GM12878 (cell line): ENCODE data around the gene TXLNB. TPM values are rescaled to one million over a fixed set of nuclear protein-coding genes. Genes with fewer than 3 reads are reported as not detected.

Experiments
- DPF2 ChIP-seq: fragments of 450-650 bp; IDR thresholded peaks from 2 replicates; pipeline ENCODE4 v1.6.1; 2017; ENCODE audit warnings: mild to moderate bottlenecking
- FOXM1 ChIP-seq: IDR thresholded peaks from 2 replicates; pipeline ENCODE4 v1.6.1; 2012; ENCODE audit warnings: low read depth, mild to moderate bottlenecking, inconsistent platforms, low read length, moderate library complexity
- IKZF2 ChIP-seq, 2 experiments: fragments of 450-650 bp; IDR thresholded peaks; 2 replicates each; pipeline ENCODE4 v1.6.1; 2017; ENCODE audit warnings: mild to moderate bottlenecking in 2 of 2, moderate library complexity in 2 of 2
- IRF4 ChIP-seq: IDR thresholded peaks from 2 replicates; pipeline ENCODE4 v1.6.1; 2011; ENCODE audit warnings: low read depth, low read length
- MYC ChIP-seq: IDR thresholded peaks from 2 replicates; pipeline ENCODE4 v1.6.1; 2011; ENCODE audit warnings: mild to moderate bottlenecking, low read length, moderate library complexity, inconsistent platforms; ENCODE audit not compliant: insufficient read depth, insufficient replicate concordance, insufficient read length, severe bottlenecking
- NR2C1 ChIP-seq: fragments of 450-650 bp; IDR thresholded peaks from 2 replicates; pipeline ENCODE4 v1.6.1; 2017; ENCODE audit warnings: antibody characterized with exemption, mild to moderate bottlenecking, moderate library complexity
- ZNF274 ChIP-seq: IDR thresholded peaks from one replicate; pipeline ENCODE4 v1.8.0; 2011; ENCODE audit not compliant: insufficient read length, insufficient read depth
- polyA plus RNA-seq, 11 experiments: library from polyadenylated mRNA; depleted of rRNA in 4 of 11; unstranded in 6 of 11; stranded (reverse) in 5 of 11; fragments of >200 nt; fragmentation: Nextera tagmentation in 4 of 11; fragmentation: Illumina TruSeq in 1 of 11; extraction: Ambion mirVana in 4 of 11; extraction: Trizol in 1 of 11; gene quantifications; 1 replicate in 1 of 11; 2 replicates in 10 of 11; pipeline versions ENCODE4 v1.2.1 to v1.2.3, GENCODE V29; 2011 to 2016; ENCODE audit warnings: inconsistent platforms in 2 of 11, missing spikeins in 2 of 11, low read depth in 1 of 11
- total RNA-seq, 4 experiments: library from RNA; depleted of rRNA in 3 of 4; stranded (reverse); fragments of >200 nt in 3 of 4; fragmentation: Illumina TruSeq in 1 of 4; extraction: Trizol in 1 of 4; gene quantifications; 2 replicates each; pipeline versions ENCODE4 v1.2.1 to v1.2.3, GENCODE V29; 2013 to 2021
- TF ChIP-seq, protein P1 (sequence below): fragments of 450-650 bp; IDR thresholded peaks from 2 replicates; pipeline ENCODE4 v1.6.1; 2018; ENCODE audit warnings: mild to moderate bottlenecking, low read depth, moderate library complexity; ENCODE audit not compliant: partially characterized antibody
- TF ChIP-seq, protein P2 (sequence below): IDR thresholded peaks from 2 replicates; pipeline ENCODE4 v1.6.1; 2011; ENCODE audit warnings: mild to moderate bottlenecking, low read depth, low read length, moderate library complexity; ENCODE audit not compliant: insufficient replicate concordance
- TF ChIP-seq, protein P3 (sequence below): fragments of 450-650 bp; formaldehyde crosslinking; IDR thresholded peaks from 2 replicates; pipeline ENCODE4 v1.4.0; 2022; ENCODE audit warnings: mild to moderate bottlenecking, moderate library complexity
- TF ChIP-seq, protein P4 (sequence below): fragments of 450-650 bp; IDR thresholded peaks from 2 replicates; pipeline ENCODE4 v1.6.1; 2017; ENCODE audit warnings: borderline replicate concordance
- TF ChIP-seq, protein P5 (sequence below): fragments of 450-650 bp; IDR thresholded peaks from 2 replicates; pipeline ENCODE4 v1.6.1; 2016; ENCODE audit warnings: mild to moderate bottlenecking

TXLNB gene
- total and polyA plus RNA-seq, 10 of the 15 experiments (the other 5 are each of a cell fraction or from before 2014, with no cell fraction given), result 0.07 to 1.3 (median 0.22) TPM; not detected in 1

DNA sequence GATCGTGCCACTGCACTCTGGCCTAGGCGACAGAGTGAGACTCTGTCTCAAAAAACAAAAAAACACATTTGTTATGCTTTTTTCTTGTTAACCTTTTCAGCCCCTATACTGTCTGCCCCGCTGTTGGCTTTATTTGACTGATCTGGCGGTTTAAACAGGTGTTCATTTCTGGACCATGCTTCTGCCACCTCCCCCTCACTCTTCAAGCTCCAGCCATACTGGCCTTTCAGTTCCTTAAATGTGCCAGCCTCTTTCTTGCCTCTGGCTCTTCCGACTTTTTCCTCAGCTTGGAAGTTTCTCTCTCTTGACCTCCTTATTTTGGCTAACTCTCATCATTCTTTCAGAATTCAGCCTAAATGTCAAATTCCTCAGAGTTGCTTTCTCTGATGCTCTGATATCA, 35.2 kb upstream of the TXLNB start (continued):
- TF ChIP-seq, protein P1, sequence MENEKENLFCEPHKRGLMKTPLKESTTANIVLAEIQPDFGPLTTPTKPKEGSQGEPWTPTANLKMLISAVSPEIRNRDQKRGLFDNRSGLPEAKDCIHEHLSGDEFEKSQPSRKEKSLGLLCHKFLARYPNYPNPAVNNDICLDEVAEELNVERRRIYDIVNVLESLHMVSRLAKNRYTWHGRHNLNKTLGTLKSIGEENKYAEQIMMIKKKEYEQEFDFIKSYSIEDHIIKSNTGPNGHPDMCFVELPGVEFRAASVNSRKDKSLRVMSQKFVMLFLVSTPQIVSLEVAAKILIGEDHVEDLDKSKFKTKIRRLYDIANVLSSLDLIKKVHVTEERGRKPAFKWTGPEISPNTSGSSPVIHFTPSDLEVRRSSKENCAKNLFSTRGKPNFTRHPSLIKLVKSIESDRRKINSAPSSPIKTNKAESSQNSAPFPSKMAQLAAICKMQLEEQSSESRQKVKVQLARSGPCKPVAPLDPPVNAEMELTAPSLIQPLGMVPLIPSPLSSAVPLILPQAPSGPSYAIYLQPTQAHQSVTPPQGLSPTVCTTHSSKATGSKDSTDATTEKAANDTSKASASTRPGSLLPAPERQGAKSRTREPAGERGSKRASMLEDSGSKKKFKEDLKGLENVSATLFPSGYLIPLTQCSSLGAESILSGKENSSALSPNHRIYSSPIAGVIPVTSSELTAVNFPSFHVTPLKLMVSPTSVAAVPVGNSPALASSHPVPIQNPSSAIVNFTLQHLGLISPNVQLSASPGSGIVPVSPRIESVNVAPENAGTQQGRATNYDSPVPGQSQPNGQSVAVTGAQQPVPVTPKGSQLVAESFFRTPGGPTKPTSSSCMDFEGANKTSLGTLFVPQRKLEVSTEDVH, result no peak
- TF ChIP-seq IRF4 (peak; percentile 69; the same call in 1 of the 2 replicates), IKZF2 (IDR thresholded peaks at IDR 0.05) (peak; percentile 96 to 97), DPF2 (peak; percentile 98), MYC (no peak), NR2C1 (no peak), ZNF274 (no peak), FOXM1 (0 out of 2 replicates have a peak, but pooled peaks have one; percentile 31)
- TF ChIP-seq, protein P2, sequence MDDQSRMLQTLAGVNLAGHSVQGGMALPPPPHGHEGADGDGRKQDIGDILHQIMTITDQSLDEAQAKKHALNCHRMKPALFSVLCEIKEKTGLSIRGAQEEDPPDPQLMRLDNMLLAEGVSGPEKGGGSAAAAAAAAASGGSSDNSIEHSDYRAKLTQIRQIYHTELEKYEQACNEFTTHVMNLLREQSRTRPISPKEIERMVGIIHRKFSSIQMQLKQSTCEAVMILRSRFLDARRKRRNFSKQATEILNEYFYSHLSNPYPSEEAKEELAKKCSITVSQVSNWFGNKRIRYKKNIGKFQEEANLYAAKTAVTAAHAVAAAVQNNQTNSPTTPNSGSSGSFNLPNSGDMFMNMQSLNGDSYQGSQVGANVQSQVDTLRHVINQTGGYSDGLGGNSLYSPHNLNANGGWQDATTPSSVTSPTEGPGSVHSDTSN, result no peak
- TF ChIP-seq, protein P3, sequence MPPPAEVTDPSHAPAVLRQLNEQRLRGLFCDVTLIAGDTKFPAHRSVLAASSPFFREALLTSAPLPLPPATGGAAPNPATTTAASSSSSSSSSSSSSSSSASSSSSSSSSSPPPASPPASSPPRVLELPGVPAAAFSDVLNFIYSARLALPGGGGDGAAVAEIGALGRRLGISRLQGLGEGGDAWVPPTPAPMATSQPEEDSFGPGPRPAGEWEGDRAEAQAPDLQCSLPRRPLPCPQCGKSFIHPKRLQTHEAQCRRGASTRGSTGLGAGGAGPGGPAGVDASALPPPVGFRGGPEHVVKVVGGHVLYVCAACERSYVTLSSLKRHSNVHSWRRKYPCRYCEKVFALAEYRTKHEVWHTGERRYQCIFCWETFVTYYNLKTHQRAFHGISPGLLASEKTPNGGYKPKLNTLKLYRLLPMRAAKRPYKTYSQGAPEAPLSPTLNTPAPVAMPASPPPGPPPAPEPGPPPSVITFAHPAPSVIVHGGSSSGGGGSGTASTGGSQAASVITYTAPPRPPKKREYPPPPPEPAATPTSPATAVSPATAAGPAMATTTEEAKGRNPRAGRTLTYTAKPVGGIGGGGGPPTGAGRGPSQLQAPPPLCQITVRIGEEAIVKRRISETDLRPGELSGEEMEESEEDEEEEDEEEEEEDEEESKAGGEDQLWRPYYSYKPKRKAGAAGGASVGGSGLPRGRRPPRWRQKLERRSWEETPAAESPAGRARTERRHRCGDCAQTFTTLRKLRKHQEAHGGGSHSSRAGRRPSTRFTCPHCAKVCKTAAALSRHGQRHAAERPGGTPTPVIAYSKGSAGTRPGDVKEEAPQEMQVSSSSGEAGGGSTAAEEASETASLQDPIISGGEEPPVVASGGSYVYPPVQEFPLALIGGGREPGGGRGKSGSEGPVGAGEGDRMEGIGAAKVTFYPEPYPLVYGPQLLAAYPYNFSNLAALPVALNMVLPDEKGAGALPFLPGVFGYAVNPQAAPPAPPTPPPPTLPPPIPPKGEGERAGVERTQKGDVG (CRISPR knock-in tag), result no peak
- TF ChIP-seq, protein P4, sequence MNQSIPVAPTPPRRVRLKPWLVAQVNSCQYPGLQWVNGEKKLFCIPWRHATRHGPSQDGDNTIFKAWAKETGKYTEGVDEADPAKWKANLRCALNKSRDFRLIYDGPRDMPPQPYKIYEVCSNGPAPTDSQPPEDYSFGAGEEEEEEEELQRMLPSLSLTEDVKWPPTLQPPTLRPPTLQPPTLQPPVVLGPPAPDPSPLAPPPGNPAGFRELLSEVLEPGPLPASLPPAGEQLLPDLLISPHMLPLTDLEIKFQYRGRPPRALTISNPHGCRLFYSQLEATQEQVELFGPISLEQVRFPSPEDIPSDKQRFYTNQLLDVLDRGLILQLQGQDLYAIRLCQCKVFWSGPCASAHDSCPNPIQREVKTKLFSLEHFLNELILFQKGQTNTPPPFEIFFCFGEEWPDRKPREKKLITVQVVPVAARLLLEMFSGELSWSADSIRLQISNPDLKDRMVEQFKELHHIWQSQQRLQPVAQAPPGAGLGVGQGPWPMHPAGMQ, result no peak
- TF ChIP-seq, protein P5, sequence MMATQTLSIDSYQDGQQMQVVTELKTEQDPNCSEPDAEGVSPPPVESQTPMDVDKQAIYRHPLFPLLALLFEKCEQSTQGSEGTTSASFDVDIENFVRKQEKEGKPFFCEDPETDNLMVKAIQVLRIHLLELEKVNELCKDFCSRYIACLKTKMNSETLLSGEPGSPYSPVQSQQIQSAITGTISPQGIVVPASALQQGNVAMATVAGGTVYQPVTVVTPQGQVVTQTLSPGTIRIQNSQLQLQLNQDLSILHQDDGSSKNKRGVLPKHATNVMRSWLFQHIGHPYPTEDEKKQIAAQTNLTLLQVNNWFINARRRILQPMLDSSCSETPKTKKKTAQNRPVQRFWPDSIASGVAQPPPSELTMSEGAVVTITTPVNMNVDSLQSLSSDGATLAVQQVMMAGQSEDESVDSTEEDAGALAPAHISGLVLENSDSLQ, result peak; percentile 65; the same call in 1 of the 2 replicates
